Measurements from ENCODE around the gene TBL1XR1. TPM values are rescaled to one million over a fixed set of nuclear protein-coding genes. Genes with fewer than 3 reads are reported as not detected.
"Not testable (repeated sequence)": the region's sequence is repeated elsewhere in the genome, so short reads cannot be mapped to it uniquely, and the experiment has no call there.

The TBL1XR1 gene
- total RNA-seq, 1 donor from 2014 or later = 155 TPM

- peaks cover 35% of the 10 kb centered on the region for H3K4me1 Mint-ChIP-seq (ENCODE audit: unreplicated experiment)
- H3K9me3 Mint-ChIP-seq = peaks cover 4% of the 10 kb centered on the region
- H3K36me3 Mint-ChIP-seq = peaks cover 43% of the 10 kb centered on the region
- no peaks in the 10 kb centered on the region for H3K27me3 Mint-ChIP-seq
- peak overlapping the region; percentile 27 for H3K4me3 Mint-ChIP-seq
- TF ChIP-seq CTCF (conservative IDR thresholded peaks at IDR 0.05) = no peak
- DNase-seq (ENCODE audit: extremely low spot score, unreplicated experiment) = no peak
- peak overlapping the region; percentile 65 for H3K27ac Mint-ChIP-seq
Measured at GRCh38 chr3:177177749-177178221, 19.5 kb downstream of the TBL1XR1 start.

- Mint-ChIP-seq H3K9me3 (peaks cover 9% of the 10 kb centered on the region), H3K27me3 (no peaks in the 10 kb centered on the region), H3K4me1 (ENCODE audit: unreplicated experiment) (peaks cover 39% of the 10 kb centered on the region), H3K27ac (peak overlapping the region; percentile 8), H3K4me3 (no peak overlapping the region), H3K36me3 (peaks cover 41% of the 10 kb centered on the region)
- no peak for DNase-seq (ENCODE audit: extremely low spot score, unreplicated experiment)
- no peak for TF ChIP-seq CTCF (conservative IDR thresholded peaks at IDR 0.05)
Measured at GRCh38 chr3:177174607-177175170, 22.6 kb downstream of the TBL1XR1 start.

DNA sequence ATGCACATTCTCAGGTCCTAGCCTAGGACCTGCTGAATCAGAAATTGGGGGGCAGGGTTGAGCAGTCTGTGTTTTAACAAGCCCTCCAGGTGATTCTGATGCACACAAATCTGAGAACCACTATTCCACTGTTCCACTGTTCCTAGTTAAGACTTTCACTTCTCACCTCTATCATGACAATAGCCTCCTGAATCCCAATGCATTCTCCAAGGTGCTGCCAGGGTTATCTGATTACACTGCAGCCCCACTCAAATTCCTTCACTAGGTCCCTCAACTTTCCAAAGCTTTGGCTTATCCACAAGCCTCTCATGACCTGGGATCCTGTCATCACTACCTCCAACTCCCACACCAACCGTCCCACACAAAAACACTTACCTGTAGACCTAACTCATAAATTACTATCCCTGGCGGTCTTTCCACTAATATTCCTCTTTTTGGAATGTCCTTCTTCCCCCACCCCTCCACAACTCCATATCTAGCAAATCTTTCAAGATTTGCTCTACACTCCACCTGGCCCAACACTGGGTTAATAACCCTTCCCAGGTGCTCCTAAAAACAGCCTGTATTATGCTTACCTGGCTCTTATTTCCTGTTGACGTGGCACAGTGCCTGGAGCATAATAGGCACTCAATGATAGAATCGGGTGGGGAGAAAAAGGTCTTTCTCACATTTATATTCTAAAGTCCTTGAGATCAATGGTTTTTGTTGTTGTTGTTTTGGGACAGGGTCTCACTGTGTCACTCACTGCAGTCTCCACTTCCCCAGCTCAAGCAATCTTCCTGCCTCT is 27.2 kb downstream of the TBL1XR1 start:
- H3K27ac Mint-ChIP-seq = peak overlapping the region; percentile 12
- H3K4me1 Mint-ChIP-seq (ENCODE audit: unreplicated experiment) = peaks cover 28% of the 10 kb centered on the region
- no peaks in the 10 kb centered on the region for H3K27me3 Mint-ChIP-seq
- peaks cover 19% of the 10 kb centered on the region for H3K9me3 Mint-ChIP-seq
- TF ChIP-seq CTCF (conservative IDR thresholded peaks at IDR 0.05) = no peak
- DNase-seq (ENCODE audit: extremely low spot score, unreplicated experiment) = no peak
- no peak overlapping the region for H3K4me3 Mint-ChIP-seq
- H3K36me3 Mint-ChIP-seq = peaks cover 45% of the 10 kb centered on the region

DNA sequence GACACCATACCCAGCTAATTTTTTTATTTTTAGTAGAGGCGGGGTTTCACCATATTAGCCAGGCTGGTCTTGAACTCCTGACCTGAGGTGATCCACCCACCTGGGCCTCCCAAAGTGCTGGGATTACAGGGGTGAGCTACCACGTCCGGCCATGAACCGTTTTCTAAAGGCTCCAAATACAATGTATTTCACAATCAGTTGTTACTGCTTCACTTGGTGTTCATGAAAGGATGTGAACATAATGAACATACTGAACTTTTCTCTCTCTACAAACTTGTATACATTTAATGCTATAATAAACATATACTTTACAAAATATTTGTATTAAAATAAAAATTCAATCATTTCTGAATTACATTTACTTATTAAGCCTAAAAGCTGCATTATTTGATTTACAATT is 28.9 kb downstream of the TBL1XR1 start:
- H3K4me1 Mint-ChIP-seq (ENCODE audit: unreplicated experiment) = peaks cover 22% of the 10 kb centered on the region
- peaks cover 22% of the 10 kb centered on the region for H3K9me3 Mint-ChIP-seq
- H3K27ac Mint-ChIP-seq = no peak overlapping the region
- DNase-seq (ENCODE audit: extremely low spot score, unreplicated experiment) = no peak
- TF ChIP-seq CTCF (conservative IDR thresholded peaks at IDR 0.05) = no peak
- H3K27me3 Mint-ChIP-seq = no peaks in the 10 kb centered on the region
- no peak overlapping the region for H3K4me3 Mint-ChIP-seq
- H3K36me3 Mint-ChIP-seq = peaks cover 50% of the 10 kb centered on the region

- Mint-ChIP-seq H3K9me3 (peaks cover 18% of the 10 kb centered on the region), H3K27me3 (no peaks in the 10 kb centered on the region), H3K4me1 (ENCODE audit: unreplicated experiment) (peaks cover 9% of the 10 kb centered on the region), H3K4me3 (peak overlapping the region; percentile 23), H3K27ac (no peak overlapping the region), H3K36me3 (peaks cover 43% of the 10 kb centered on the region)
- no peak for TF ChIP-seq CTCF (conservative IDR thresholded peaks at IDR 0.05)
- DNase-seq (ENCODE audit: extremely low spot score, unreplicated experiment) = no peak
Measured at GRCh38 chr3:177162742-177163141, 34.5 kb downstream of the TBL1XR1 start.

- H3K4me1 Mint-ChIP-seq (ENCODE audit: unreplicated experiment); H3K27ac Mint-ChIP-seq; H3K27me3 Mint-ChIP-seq; H3K4me3 Mint-ChIP-seq; DNase-seq (ENCODE audit: extremely low spot score, unreplicated experiment): not testable (repeated sequence)
- Mint-ChIP-seq H3K36me3 (peaks cover 44% of the 10 kb centered on the region), H3K9me3 (peaks cover 14% of the 10 kb centered on the region)
Measured at GRCh38 chr3:177161603-177162002, 35.7 kb downstream of the TBL1XR1 start.

Measured in type B pancreatic cell (in vitro differentiated cells).